HepG2 (cell line): ENCODE results near the gene RPTOR. TPM values are rescaled to one million over a fixed set of nuclear protein-coding genes. Genes with fewer than 3 reads are reported as not detected.

ENCODE experiments used
- ATAC-seq: fragments of 200-7000 bp; cut with Tn5 transposase; 3 replicates; pipeline ENCODE4 v1.9.1; 2020; ENCODE audit warnings: mild to moderate bottlenecking, moderate library complexity
- BruUV-seq: library from RNA; stranded (reverse); fragments of 400-500 nt; replicated peaks from 2 replicates; lab custom pipeline; 2021; lab: Mats Ljungman, UMichigan
- CTCF ChIA-PET: fragments of 300-600 bp; formaldehyde crosslinking; extraction: SDS; loops from one replicate; lab custom pipeline; 2021; ENCODE audit warnings: low total read pairs, inconsistent platforms, low intra/inter-chr PET ratio; lab: Yijun Ruan, JAX
- POLR2A ChIA-PET: fragments of 350-600 bp; sonication (Branson Sonifier 250); formaldehyde crosslinking; loops from one replicate; lab custom pipeline; 2020; ENCODE audit warnings: antibody characterized with exemption, inconsistent platforms; lab: Yijun Ruan, JAX
- DNase-seq: peaks from one replicate; pipeline ENCODE4 v3.0.0-alpha.2; 2015; ENCODE audit warnings: low spot score
- FAIRE-seq: peaks from 3 replicates; lab custom pipeline; 2011; peaks lifted over from hg19 to GRCh38; lab: Jason Lieb, UNC
- H2AFZ ChIP-seq: one replicate; pipeline ENCODE4 v1.6.1; 2011; ENCODE audit warnings: low read length, inconsistent platforms
- H3K27ac ChIP-seq: fragments of 300-600 bp; 3 replicates; pipeline ENCODE4 v1.8.0; 2011; ENCODE audit warnings: mixed run types, mild to moderate bottlenecking, mixed read lengths, low read length, inconsistent platforms; ENCODE audit not compliant: insufficient read depth; ENCODE audit errors: extremely low read length
- H3K27me3 ChIP-seq, 2 experiments: fragments of 200-600 bp in 1 of 2; 2 replicates in 1 of 2; 3 replicates in 1 of 2; pipeline versions ENCODE4 v1.6.0 to v1.8.0; 2011; ENCODE audit warnings: low read length in 2 of 2, mild to moderate bottlenecking in 2 of 2, moderate library complexity in 2 of 2, inconsistent platforms in 1 of 2; ENCODE audit not compliant: insufficient read depth in 2 of 2, control insufficient read depth in 1 of 2
- H3K36me3 ChIP-seq, 2 experiments: fragments of 200-600 bp in 1 of 2; replicated peaks in 1 of 2; 2 replicates in 1 of 2; 3 replicates in 1 of 2; pipeline versions ENCODE4 v1.5.1 to v1.8.0; 2011; ENCODE audit warnings: low read length in 2 of 2, inconsistent platforms in 1 of 2; ENCODE audit not compliant: insufficient read depth in 2 of 2, control insufficient read depth in 1 of 2
- H3K4me1 ChIP-seq: 2 replicates; pipeline ENCODE4 v1.5.1; 2012; ENCODE audit warnings: low read length, inconsistent platforms; ENCODE audit not compliant: insufficient read depth
- H3K4me2 ChIP-seq: 2 replicates; pipeline ENCODE4 v1.6.0; 2011; ENCODE audit warnings: low read depth, low read length, inconsistent platforms
- H3K4me3 ChIP-seq, 3 experiments: fragments of 200-600 bp in 1 of 3; sonication (generic), shearing (Covaris generic) in 1 of 3; replicated peaks in 1 of 3; 2 replicates each; pipeline ENCODE4 v1.5.1; 2011 to 2016; ENCODE audit warnings: low read length in 3 of 3, inconsistent platforms in 2 of 3, low read depth in 2 of 3, mild to moderate bottlenecking in 2 of 3, control low read depth in 1 of 3, mixed read lengths in 1 of 3; ENCODE audit not compliant: insufficient read depth in 1 of 3
- H3K79me2 ChIP-seq: one replicate; pipeline ENCODE4 v1.6.1; 2011; ENCODE audit warnings: low read length, inconsistent platforms; ENCODE audit not compliant: insufficient read depth
- H3K9ac ChIP-seq: 2 replicates; pipeline ENCODE4 v1.6.0; 2011; ENCODE audit warnings: mild to moderate bottlenecking, low read depth, low read length, inconsistent platforms; ENCODE audit not compliant: insufficient read depth
- H3K9me3 ChIP-seq: 2 replicates; pipeline ENCODE4 v1.5.1; 2012; ENCODE audit warnings: mild to moderate bottlenecking, low read length
- H4K20me1 ChIP-seq: 2 replicates; pipeline ENCODE4 v1.6.0; 2011; ENCODE audit warnings: inconsistent platforms, mild to moderate bottlenecking, low read length, moderate library complexity; ENCODE audit not compliant: insufficient read depth
- ETV6 ChIP-seq: sonication (generic); formaldehyde crosslinking; conservative IDR thresholded peaks from 2 replicates; pipeline ENCODE4 v1.4.0; 2020; ENCODE audit warnings: missing genetic modification reagents
- IRF1 ChIP-seq: sonication (generic); formaldehyde crosslinking; IDR thresholded peaks from 2 replicates; pipeline ENCODE4 v1.4.0; 2020; ENCODE audit warnings: low read depth, mild to moderate bottlenecking, missing genetic modification reagents
- MAZ ChIP-seq, 2 experiments: sonication (generic) in 1 of 2; formaldehyde crosslinking in 1 of 2; IDR thresholded peaks; 2 replicates each; pipeline versions ENCODE4 v1.5.0 to v1.6.1; 2012 to 2020; ENCODE audit warnings: low read depth in 2 of 2, mild to moderate bottlenecking in 2 of 2, borderline replicate concordance in 1 of 2, improper control_type of control experiment in 1 of 2, low read length in 1 of 2, missing genetic modification reagents in 1 of 2, moderate library complexity in 1 of 2
- PPARG ChIP-seq: conservative IDR thresholded peaks from 2 replicates; pipeline ENCODE4 v1.6.1; 2016; ENCODE audit warnings: missing biosample characterization, missing genetic modification reagents
- PRDM4 ChIP-seq: sonication (generic); formaldehyde crosslinking; IDR thresholded peaks from 2 replicates; pipeline ENCODE4 v1.9.0; 2021; ENCODE audit warnings: missing genetic modification reagents, borderline replicate concordance
- RBM22 ChIP-seq: fragments of 200-400 bp; formaldehyde crosslinking; optimal IDR thresholded peaks from 2 replicates; pipeline ENCODE3; 2017; ENCODE audit warnings: mild to moderate bottlenecking, low read length, moderate library complexity
- RFX3 ChIP-seq: IDR thresholded peaks from 2 replicates; pipeline ENCODE4 v1.6.1; 2016; ENCODE audit warnings: missing biosample characterization, missing genetic modification reagents
- RNF2 ChIP-seq: fragments of 450-650 bp; conservative IDR thresholded peaks from 2 replicates; pipeline ENCODE4 v1.6.1; 2016; ENCODE audit warnings: low read depth
- RNF219 ChIP-seq: sonication (generic); formaldehyde crosslinking; IDR thresholded peaks from 2 replicates; pipeline ENCODE4 v1.5.0; 2020; ENCODE audit warnings: mild to moderate bottlenecking, missing genetic modification reagents
- SNAPC2 ChIP-seq: sonication (generic); formaldehyde crosslinking; IDR thresholded peaks from 2 replicates; pipeline ENCODE4 v1.8.1; 2022; ENCODE audit warnings: mild to moderate bottlenecking, missing genetic modification reagents
- ZNF333 ChIP-seq: sonication (generic); formaldehyde crosslinking; IDR thresholded peaks from 2 replicates; pipeline ENCODE4 v1.4.0; 2020; ENCODE audit warnings: mild to moderate bottlenecking, missing genetic modification reagents, borderline replicate concordance
- ZNF414 ChIP-seq: sonication (generic); formaldehyde crosslinking; IDR thresholded peaks from 2 replicates; pipeline ENCODE4 v1.5.0; 2020; ENCODE audit warnings: missing genetic modification reagents
- ZNF430 ChIP-seq: sonication (generic); formaldehyde crosslinking; IDR thresholded peaks from 2 replicates; pipeline ENCODE4 v1.9.0; 2021; ENCODE audit warnings: mild to moderate bottlenecking, missing genetic modification reagents
- ZNF770 ChIP-seq: sonication (generic); formaldehyde crosslinking; IDR thresholded peaks from 2 replicates; pipeline ENCODE4 v1.5.0; 2020; ENCODE audit warnings: mild to moderate bottlenecking, missing genetic modification reagents
- ZNF773 ChIP-seq: sonication (generic); formaldehyde crosslinking; IDR thresholded peaks from 2 replicates; pipeline ENCODE4 v1.4.0; 2020; ENCODE audit warnings: missing genetic modification reagents, borderline replicate concordance
- WGBS: methylation state at CpG from one replicate; pipeline ENCODE4 v1.1.6; 2017; ENCODE audit warnings: low lambda C conversion rate; 5-methylcytosine and 5-hydroxymethylcytosine counted together
- in situ Hi-C: cut with HindIII; loops from 2 replicates; pipeline ENCODE4 v1.10.0; 2017; ENCODE audit warnings: low pct_unique_long_range_greater_than_20kb; ENCODE audit not compliant: extremely low pct_ligation_motif_present
- intact Hi-C: fragments of 100-400 bp; cut with micrococcal nuclease; formaldehyde crosslinking; loops from one replicate; pipeline ENCODE4 v1.10.0; 2022; ENCODE audit not compliant: unreplicated experiment
- polyA plus RNA-seq, 8 experiments: library from polyadenylated mRNA; depleted of rRNA in 3 of 8; stranded (reverse) in 7 of 8; unstranded in 1 of 8; fragments of >200 nt; fragmentation: Illumina TruSeq in 4 of 8; extraction: Trizol in 4 of 8; gene quantifications; 2 replicates each; pipeline versions ENCODE4 v1.2.1 to v1.2.3, GENCODE V29; 2011 to 2016; ENCODE audit warnings: low read depth in 4 of 8, missing spikeins in 1 of 8, mixed read lengths in 1 of 8; ENCODE audit not compliant: insufficient read depth in 1 of 8
- total RNA-seq, 5 experiments: library from RNA; depleted of rRNA; stranded (reverse); fragments of >200 nt; fragmentation: Illumina TruSeq; extraction: Trizol; gene quantifications; 2 replicates each; pipeline ENCODE4 v1.2.3, GENCODE V29; 2016; ENCODE audit warnings: low read depth in 1 of 5

The RPTOR gene
- total and polyA plus RNA-seq, 2 of the 13 experiments (the other 11 are each of a cell fraction or from before 2014, with no cell fraction given) = 6.6 to 25.3 TPM

- ChIA-PET CTCF (no interaction called here), POLR2A (no interaction called here)
- H3K79me2 ChIP-seq = no peaks in the 10 kb centered on the region
- BruUV-seq = no TSS peak
- no peak overlapping the region for H3K4me3 ChIP-seq
- in situ Hi-C loops = no loop called here
- no peak overlapping the region for H3K9ac ChIP-seq
- H3K27ac ChIP-seq = no peak overlapping the region
- FAIRE-seq = no peak
- H3K9me3 ChIP-seq = no peaks in the 10 kb centered on the region
- intact Hi-C loops = no loop called here
- DNase-seq = no peak
- peaks cover 31 to 74% of the 10 kb centered on the region in 2 experiments for H3K36me3 ChIP-seq
- H4K20me1 ChIP-seq = no peaks in the 10 kb centered on the region
- H2AFZ ChIP-seq = no peak overlapping the region
- TF ChIP-seq PRDM4 (CRISPR knock-in tag) = no peak
- TF ChIP-seq ZNF773 (CRISPR knock-in tag) = no peak
- no peak for TF ChIP-seq ZNF414 (CRISPR knock-in tag)
- no peak for TF ChIP-seq ZNF430
- TF ChIP-seq ZNF770 (CRISPR knock-in tag) = no peak
- TF ChIP-seq SNAPC2 = no peak
- TF ChIP-seq IRF1 (CRISPR knock-in tag) = no peak
- no peak for TF ChIP-seq ZNF333
- no peak for TF ChIP-seq ETV6 (CRISPR knock-in tag)
- no peak for TF ChIP-seq RNF2
- no peak for TF ChIP-seq RBM22
- TF ChIP-seq RNF219 = no peak
- no peak for TF ChIP-seq PPARG (CRISPR knock-in tag)
- no peak for TF ChIP-seq RFX3 (CRISPR knock-in tag)
- no peak for TF ChIP-seq MAZ (IDR thresholded peaks at IDR 0.05; ENCODE audit: borderline replicate concordance, low read depth, low read length)
- TF ChIP-seq MAZ (CRISPR knock-in tag; IDR thresholded peaks at IDR 0.05; ENCODE audit: low read depth) = no peak
- TF ChIP-seq, all 625 proteins: peak for 0
- 97% methylated on average over 35 of the region's 35 CpGs for WGBS
- Histone ChIP-seq H3K4me2 (no peak overlapping the region), H3K27me3 (no peaks in the 10 kb centered on the region), H3K4me1 (no peaks in the 10 kb centered on the region)
- ATAC-seq = no peak
These were observed 347.6 kb downstream of the RPTOR start for GRCh38 chr17:80892019-80892855.
